ENCODE results near the gene ROBO2. TPM values are rescaled to one million over a fixed set of nuclear protein-coding genes. Genes with fewer than 3 reads are reported as not detected.

ROBO2 gene
- total RNA-seq, 1 experiment from 2014 or later: 0.16 TPM

GRCh38 chr3:77626157-77626556 is 586.3 kb downstream of the ROBO2 start:
- DNase-seq: no peak
- H3K4me1 Mint-ChIP-seq (ENCODE audit: low read depth, unreplicated experiment): no peaks in the 10 kb centered on the region
- no peaks in the 10 kb centered on the region for H3K4me1 ChIP-seq
- H3K4me3 Mint-ChIP-seq (ENCODE audit: unreplicated experiment): no peak overlapping the region
- intact Hi-C loops (cut with micrococcal nuclease; ENCODE audit: unreplicated experiment): no loop called here
- H3K4me3 ChIP-seq (ENCODE audit: low read depth, low read length): no peak overlapping the region
- CTCF ChIA-PET: no interaction called here
- no peaks in the 10 kb centered on the region for H3K27me3 ChIP-seq (replicated peaks; ENCODE audit: control insufficient read depth, insufficient read depth, low read length)
- no peak overlapping the region for H3K27ac Mint-ChIP-seq (ENCODE audit: unreplicated experiment)
- H3K36me3 Mint-ChIP-seq (ENCODE audit: insufficient read depth, unreplicated experiment): no peaks in the 10 kb centered on the region
- TF ChIP-seq CTCF (IDR thresholded peaks at IDR 0.05; ENCODE audit: insufficient read depth in 1 of 2, low read depth in 1 of 2, low read length in 1 of 2, severe bottlenecking in 1 of 2, unreplicated experiment in 1 of 2): no peak
- no peaks in the 10 kb centered on the region for H3K9me3 ChIP-seq
- no TSS peak for BruUV-seq (replicated peaks)
- no peaks in the 10 kb centered on the region for H3K27me3 Mint-ChIP-seq (ENCODE audit: insufficient read depth, unreplicated experiment)
- H3K36me3 ChIP-seq (ENCODE audit: control insufficient read depth, insufficient read depth, low read length): no peaks in the 10 kb centered on the region
- no peaks in the 10 kb centered on the region for H3K9me3 Mint-ChIP-seq (ENCODE audit: unreplicated experiment)
- POLR2A ChIA-PET: no interaction called here

- H3K4me3 ChIP-seq (ENCODE audit: low read depth, low read length): no peak overlapping the region
- no peaks in the 10 kb centered on the region for H3K9me3 Mint-ChIP-seq (ENCODE audit: unreplicated experiment)
- H3K4me3 Mint-ChIP-seq (ENCODE audit: unreplicated experiment): no peak overlapping the region
- H3K4me1 ChIP-seq: no peaks in the 10 kb centered on the region
- H3K27ac Mint-ChIP-seq (ENCODE audit: unreplicated experiment): no peak overlapping the region
- TF ChIP-seq CTCF (IDR thresholded peaks at IDR 0.05; ENCODE audit: insufficient read depth in 1 of 2, low read depth in 1 of 2, low read length in 1 of 2, severe bottlenecking in 1 of 2, unreplicated experiment in 1 of 2): no peak
- no peaks in the 10 kb centered on the region for H3K4me1 Mint-ChIP-seq (ENCODE audit: low read depth, unreplicated experiment)
- no peaks in the 10 kb centered on the region for H3K27me3 Mint-ChIP-seq (ENCODE audit: insufficient read depth, unreplicated experiment)
- no peaks in the 10 kb centered on the region for H3K9me3 ChIP-seq
- ChIA-PET CTCF (no interaction called here), POLR2A (no interaction called here)
- H3K36me3 Mint-ChIP-seq (ENCODE audit: insufficient read depth, unreplicated experiment): no peaks in the 10 kb centered on the region
- no TSS peak for BruUV-seq (replicated peaks)
- DNase-seq: no peak
- intact Hi-C loops (cut with micrococcal nuclease; ENCODE audit: unreplicated experiment): no loop called here
- H3K36me3 ChIP-seq (ENCODE audit: control insufficient read depth, insufficient read depth, low read length): no peaks in the 10 kb centered on the region
- no peaks in the 10 kb centered on the region for H3K27me3 ChIP-seq (replicated peaks; ENCODE audit: control insufficient read depth, insufficient read depth, low read length)
Measured at GRCh38 chr3:77648214-77648613, 608.3 kb downstream of the ROBO2 start.

GRCh38 chr3:77648664-77649063 is 608.8 kb downstream of the ROBO2 start:
- intact Hi-C loops (cut with micrococcal nuclease; ENCODE audit: unreplicated experiment): no loop called here
- Mint-ChIP-seq H3K36me3 (ENCODE audit: insufficient read depth, unreplicated experiment) (no peaks in the 10 kb centered on the region), H3K27me3 (ENCODE audit: insufficient read depth, unreplicated experiment) (no peaks in the 10 kb centered on the region), H3K4me3 (ENCODE audit: unreplicated experiment) (no peak overlapping the region), H3K27ac (ENCODE audit: unreplicated experiment) (no peak overlapping the region), H3K4me1 (ENCODE audit: low read depth, unreplicated experiment) (no peaks in the 10 kb centered on the region), H3K9me3 (ENCODE audit: unreplicated experiment) (no peaks in the 10 kb centered on the region)
- no peaks in the 10 kb centered on the region for H3K4me1 ChIP-seq
- no peaks in the 10 kb centered on the region for H3K27me3 ChIP-seq (replicated peaks; ENCODE audit: control insufficient read depth, insufficient read depth, low read length)
- no peaks in the 10 kb centered on the region for H3K36me3 ChIP-seq (ENCODE audit: control insufficient read depth, insufficient read depth, low read length)
- ChIA-PET POLR2A (no interaction called here), CTCF (no interaction called here)
- H3K9me3 ChIP-seq: no peaks in the 10 kb centered on the region
- no peak for DNase-seq
- no TSS peak for BruUV-seq (replicated peaks)
- TF ChIP-seq CTCF (IDR thresholded peaks at IDR 0.05; ENCODE audit: insufficient read depth in 1 of 2, low read depth in 1 of 2, low read length in 1 of 2, severe bottlenecking in 1 of 2, unreplicated experiment in 1 of 2): no peak
- no peak overlapping the region for H3K4me3 ChIP-seq (ENCODE audit: low read depth, low read length)

All from Caco-2 (cell line).